HFFc6 (cell line): ENCODE data around the gene BMP6. TPM values are rescaled to one million over a fixed set of nuclear protein-coding genes. Genes with fewer than 3 reads are reported as not detected.

Source experiments
- DNase-seq: peaks from one replicate; pipeline ENCODE4 v3.0.0-alpha.2; 2018
- H3K27ac Mint-ChIP-seq: 2 replicates; pipeline ENCODE4 v1.8.0; 2020; ENCODE audit warnings: mild to moderate bottlenecking, mixed read lengths
- H3K27me3 Mint-ChIP-seq: 2 replicates; pipeline ENCODE4 v1.8.0; 2021; ENCODE audit warnings: mild to moderate bottlenecking, moderate library complexity, mixed read lengths; ENCODE audit not compliant: insufficient read depth
- H3K36me3 Mint-ChIP-seq: 2 replicates; pipeline ENCODE4 v1.8.0; 2021; ENCODE audit warnings: low read depth, mixed read lengths
- H3K4me1 Mint-ChIP-seq: 2 replicates; pipeline ENCODE4 v1.8.0; 2020; ENCODE audit warnings: low read depth, mixed read lengths
- H3K4me3 Mint-ChIP-seq: 2 replicates; pipeline ENCODE4 v1.8.0; 2020; ENCODE audit warnings: mild to moderate bottlenecking, moderate library complexity, mixed read lengths
- H3K9me3 Mint-ChIP-seq: 2 replicates; pipeline ENCODE4 v1.8.0; 2020; ENCODE audit warnings: mild to moderate bottlenecking, mixed read lengths
- CTCF ChIP-seq: fragments of 200-600 bp; sonication (generic); IDR thresholded peaks from 2 replicates; pipeline ENCODE4 v1.5.0; 2021; ENCODE audit warnings: antibody characterized with exemption, mild to moderate bottlenecking
- total RNA-seq, 6 experiments: library from RNA; stranded (reverse); fragmentation: NEBNext Ultra II Directional; extraction: Animal tissue kit (Norgen Biotek cat#: 25700); gene quantifications; 2 replicates in 1 of 6; 3 replicates in 5 of 6; pipeline ENCODE4 v1.2.3, GENCODE V29; 2021

BMP6 gene
- total RNA-seq, 6 experiments from 2014 or later, result 0.05 to 0.43 (median 0.11) TPM; not detected in 1

- no peaks in the 10 kb centered on the region for H3K36me3 Mint-ChIP-seq
- no peak for DNase-seq
- H3K9me3 Mint-ChIP-seq, result no peaks in the 10 kb centered on the region
- H3K4me1 Mint-ChIP-seq, result peaks cover 47% of the 10 kb centered on the region
- no peak overlapping the region for H3K27ac Mint-ChIP-seq
- peaks cover 4% of the 10 kb centered on the region for H3K27me3 Mint-ChIP-seq
- no peak for TF ChIP-seq CTCF
- no peak overlapping the region for H3K4me3 Mint-ChIP-seq
Measured at GRCh38 chr6:7701212-7701834, 24.6 kb upstream of the BMP6 start.

- no peak for DNase-seq
- Mint-ChIP-seq H3K4me3 (no peak overlapping the region), H3K27ac (no peak overlapping the region), H3K27me3 (no peaks in the 10 kb centered on the region; the same call in 1 of the 2 replicates), H3K4me1 (peaks cover 28% of the 10 kb centered on the region), H3K9me3 (no peaks in the 10 kb centered on the region), H3K36me3 (no peaks in the 10 kb centered on the region)
- no peak for TF ChIP-seq CTCF
Measured at GRCh38 chr6:7703148-7703680, 22.7 kb upstream of the BMP6 start.

- Mint-ChIP-seq H3K27ac (no peak overlapping the region), H3K4me3 (no peak overlapping the region), H3K4me1 (0 out of 2 replicates have a peak, but pooled peaks cover 14% of the 10 kb centered on the region), H3K27me3 (no peaks in the 10 kb centered on the region; the same call in 1 of the 2 replicates), H3K36me3 (no peaks in the 10 kb centered on the region), H3K9me3 (no peaks in the 10 kb centered on the region)
- DNase-seq, result no peak
- TF ChIP-seq CTCF, result no peak
Measured at GRCh38 chr6:7705483-7705882, 20.4 kb upstream of the BMP6 start.

- H3K4me3 Mint-ChIP-seq, result no peak overlapping the region
- no peak for TF ChIP-seq CTCF
- peaks cover 8% of the 10 kb centered on the region; the same call in 1 of the 2 replicates for H3K9me3 Mint-ChIP-seq
- no peak for DNase-seq
- peaks cover 4% of the 10 kb centered on the region for H3K27me3 Mint-ChIP-seq
- no peak overlapping the region for H3K27ac Mint-ChIP-seq
- 0 out of 2 replicates have a peak, but pooled peaks cover 14% of the 10 kb centered on the region for H3K4me1 Mint-ChIP-seq
- no peaks in the 10 kb centered on the region for H3K36me3 Mint-ChIP-seq
Measured at GRCh38 chr6:7706269-7706668, 19.6 kb upstream of the BMP6 start.

- 0 out of 2 replicates have a peak, but pooled peaks cover 13% of the 10 kb centered on the region for H3K4me1 Mint-ChIP-seq
- H3K27ac Mint-ChIP-seq, result no peak overlapping the region
- no peak overlapping the region for H3K4me3 Mint-ChIP-seq
- peaks cover 13% of the 10 kb centered on the region for H3K9me3 Mint-ChIP-seq
- no peaks in the 10 kb centered on the region for H3K36me3 Mint-ChIP-seq
- no peak for TF ChIP-seq CTCF
- H3K27me3 Mint-ChIP-seq, result peaks cover 10% of the 10 kb centered on the region
- peak; percentile 46 for DNase-seq
Measured at GRCh38 chr6:7707787-7708186, 18.1 kb upstream of the BMP6 start.
